CD8-positive, alpha-beta memory T cell (primary cell): ENCODE data around the gene CCNG2. TPM values are rescaled to one million over a fixed set of nuclear protein-coding genes. Genes with fewer than 3 reads are reported as not detected.
A peak's percentile ranks its signal among the peaks of the same experiment; 100 is the strongest.
"Not testable (repeated sequence)": the region's sequence is repeated elsewhere in the genome, so short reads cannot be mapped to it uniquely, and the experiment has no call there.

Experiments used
- CTCF ChIA-PET: fragments of 350-600 bp; sonication (Branson Sonifier 250); formaldehyde crosslinking; loops from one replicate; lab custom pipeline; 2021; ENCODE audit warnings: antibody characterized with exemption; lab: Charles Lee
- POLR2A ChIA-PET: fragments of 350-600 bp; sonication (Branson Sonifier 250); formaldehyde crosslinking; loops from one replicate; lab custom pipeline; 2021; ENCODE audit warnings: antibody characterized with exemption; lab: Charles Lee
- DNase-seq, 5 donors: peaks; one replicate each; pipeline versions ENCODE4 v3.0.0 to v3.0.0-alpha.2; 2020 to 2022; ENCODE audit warnings: mixed read lengths in 1 of 5
- H3K27ac ChIP-seq: one replicate; pipeline ENCODE4 v1.7.0; 2013; ENCODE audit warnings: low read depth, mild to moderate bottlenecking, low read length, moderate library complexity
- H3K27me3 ChIP-seq: 2 replicates; pipeline ENCODE4 v1.7.0; 2013; ENCODE audit warnings: low read length, mild to moderate bottlenecking; ENCODE audit not compliant: insufficient read depth, poor library complexity, severe bottlenecking
- H3K36me3 ChIP-seq: 2 replicates; pipeline ENCODE4 v1.7.0; 2013; ENCODE audit warnings: mild to moderate bottlenecking, low read length, moderate library complexity; ENCODE audit not compliant: insufficient read depth
- H3K4me1 ChIP-seq: 2 replicates; pipeline ENCODE4 v1.7.0; 2013; ENCODE audit warnings: mild to moderate bottlenecking, low read length, moderate library complexity; ENCODE audit not compliant: insufficient read depth
- H3K4me3 ChIP-seq: 2 replicates; pipeline ENCODE4 v1.7.0; 2013; ENCODE audit warnings: mild to moderate bottlenecking, low read length
- H3K9me3 ChIP-seq: 2 replicates; pipeline ENCODE4 v1.7.0; 2013; ENCODE audit warnings: mild to moderate bottlenecking, low read length
- H3K27ac Mint-ChIP-seq, 8 donors: one replicate each; pipeline ENCODE4 v1.8.0; 2020 to 2021; ENCODE audit warnings: mixed read lengths in 8 of 8, mild to moderate bottlenecking in 6 of 8, inconsistent platforms in 3 of 8, moderate library complexity in 3 of 8
- H3K27me3 Mint-ChIP-seq, 2 donors: one replicate each; pipeline ENCODE4 v1.8.0; 2020 to 2021; ENCODE audit warnings: mixed read lengths in 2 of 2, mild to moderate bottlenecking in 1 of 2, moderate library complexity in 1 of 2
- H3K36me3 Mint-ChIP-seq, 3 donors: one replicate each; pipeline ENCODE4 v1.8.0; 2020 to 2021; ENCODE audit warnings: mixed read lengths in 3 of 3, inconsistent platforms in 1 of 3, mild to moderate bottlenecking in 1 of 3
- H3K4me1 Mint-ChIP-seq, 3 donors: one replicate each; pipeline ENCODE4 v1.8.0; 2020 to 2021; ENCODE audit warnings: mixed read lengths in 3 of 3, inconsistent platforms in 1 of 3, mild to moderate bottlenecking in 1 of 3
- H3K4me3 Mint-ChIP-seq, 7 donors: one replicate each; pipeline ENCODE4 v1.8.0; 2020 to 2021; ENCODE audit warnings: mixed read lengths in 7 of 7, mild to moderate bottlenecking in 6 of 7, moderate library complexity in 4 of 7, inconsistent platforms in 2 of 7
- H3K9me3 Mint-ChIP-seq, 5 donors: one replicate each; pipeline ENCODE4 v1.8.0; 2020 to 2022; ENCODE audit warnings: mixed read lengths in 5 of 5, mild to moderate bottlenecking in 3 of 5, moderate library complexity in 2 of 5, inconsistent platforms in 1 of 5
- polyA plus RNA-seq: library from polyadenylated mRNA; unstranded; fragments of 300-500 nt; fragmentation: Illumina TruSeq; gene quantifications from one replicate; pipeline ENCODE4 v1.2.3, GENCODE V29; 2021
- total RNA-seq, 2 experiments: library from RNA; stranded (reverse); gene quantifications; one replicate each; pipeline ENCODE4 v1.2.3, GENCODE V29; 2021

Gene CCNG2
- total and polyA plus RNA-seq, 3 experiments from 2014 or later: 3.7 to 23.9 (median 4.0) TPM

DNA sequence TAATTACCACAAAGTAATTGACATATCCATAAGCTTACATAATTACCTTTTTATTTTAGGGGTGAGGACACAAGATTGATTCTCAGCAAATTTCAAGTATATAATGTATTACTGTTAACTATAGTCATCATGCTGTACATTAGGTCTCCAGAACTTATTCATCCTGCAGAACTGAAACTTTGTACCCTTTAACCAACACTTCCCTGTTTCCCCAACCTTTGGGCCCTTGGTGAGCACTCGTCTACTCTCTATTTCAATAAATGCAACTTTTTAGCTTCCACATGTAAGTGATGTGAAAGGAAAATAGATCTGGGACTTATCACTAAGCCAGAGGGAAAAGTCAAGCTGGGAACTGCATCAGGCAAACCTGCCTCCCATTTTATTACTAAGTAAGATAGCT is 33.6 kb upstream of the CCNG2 start:
- Mint-ChIP-seq H3K4me1 (peaks cover 5 to 18% (median 11%) of the 10 kb centered on the region in 3 donors), H3K36me3 (no peaks in the 10 kb centered on the region), H3K27ac (no peak overlapping the region), H3K4me3 (no peak overlapping the region), H3K27me3 (peaks cover 8 to 36% of the 10 kb centered on the region in 2 donors), H3K9me3 (no peaks in the 10 kb centered on the region)
- CTCF ChIA-PET: no interaction called here
- Histone ChIP-seq H3K27me3 (peaks cover 5% of the 10 kb centered on the region), H3K4me3 (no peak overlapping the region), H3K9me3 (no peaks in the 10 kb centered on the region), H3K27ac (no peak overlapping the region), H3K4me1 (no peaks in the 10 kb centered on the region), H3K36me3 (no peaks in the 10 kb centered on the region)
- DNase-seq: no peak
- POLR2A ChIA-PET: no interaction called here

GRCh38 chr4:77124576-77124975 is 32.4 kb upstream of the CCNG2 start:
- CTCF ChIA-PET: interaction anchor here (1.0 kb wide), 1 partner anchor 79 kb away, joined by 3 read pairs; no protein-coding TSS in a partner anchor
- peaks cover 6 to 36% of the 10 kb centered on the region in 2 donors for H3K27me3 Mint-ChIP-seq

DNA sequence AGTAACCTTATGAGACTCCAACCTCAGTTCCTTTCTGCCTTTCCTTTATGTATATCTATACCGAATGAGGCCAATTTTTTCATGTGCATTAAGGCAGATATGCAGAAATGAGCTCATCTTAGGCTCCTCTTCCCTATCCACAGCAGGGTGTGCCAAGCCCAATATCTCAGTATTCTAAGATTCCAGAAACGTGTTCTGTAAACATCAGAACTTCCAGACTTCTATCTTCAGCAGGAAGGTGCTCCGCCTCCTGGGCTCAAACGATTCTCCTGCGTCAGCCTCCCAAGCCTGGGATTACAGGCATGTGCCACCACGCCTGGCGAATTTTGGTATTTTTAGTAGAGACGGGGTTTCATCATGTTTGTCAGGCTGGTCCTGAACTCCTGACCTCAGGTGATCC is 31.0 kb upstream of the CCNG2 start:
- H3K4me3 Mint-ChIP-seq: no peak overlapping the region
- Histone ChIP-seq H3K4me1 (no peaks in the 10 kb centered on the region), H3K9me3 (no peaks in the 10 kb centered on the region), H3K36me3 (no peaks in the 10 kb centered on the region), H3K4me3 (no peak overlapping the region), H3K27me3 (peaks cover 5% of the 10 kb centered on the region), H3K27ac (no peak overlapping the region)
- no peak overlapping the region for H3K27ac Mint-ChIP-seq
- ChIA-PET POLR2A (no interaction called here), CTCF (no interaction called here)
- DNase-seq: no peak
- H3K36me3 Mint-ChIP-seq: no peaks in the 10 kb centered on the region
- peaks cover 7 to 33% of the 10 kb centered on the region in 2 donors for H3K27me3 Mint-ChIP-seq
- peaks cover 5 to 18% (median 11%) of the 10 kb centered on the region in 3 donors for H3K4me1 Mint-ChIP-seq
- H3K9me3 Mint-ChIP-seq: peaks cover 0 to 3% (median 0%) of the 10 kb centered on the region in 5 donors

More at GRCh38 chr4:77124576-77124975, 32.4 kb upstream of the CCNG2 start:
- no peak overlapping the region for H3K27ac ChIP-seq
- no peak for DNase-seq
- Mint-ChIP-seq H3K27ac (no peak overlapping the region), H3K4me3 (no peak overlapping the region), H3K9me3 (no peaks in the 10 kb centered on the region), H3K36me3 (no peaks in the 10 kb centered on the region), H3K4me1 (peaks cover 5 to 18% (median 11%) of the 10 kb centered on the region in 3 donors)
- H3K36me3 ChIP-seq: no peaks in the 10 kb centered on the region
- H3K4me1 ChIP-seq: no peaks in the 10 kb centered on the region
- POLR2A ChIA-PET: no interaction called here
- H3K4me3 ChIP-seq: no peak overlapping the region
- peaks cover 5% of the 10 kb centered on the region for H3K27me3 ChIP-seq
- no peaks in the 10 kb centered on the region for H3K9me3 ChIP-seq

DNA sequence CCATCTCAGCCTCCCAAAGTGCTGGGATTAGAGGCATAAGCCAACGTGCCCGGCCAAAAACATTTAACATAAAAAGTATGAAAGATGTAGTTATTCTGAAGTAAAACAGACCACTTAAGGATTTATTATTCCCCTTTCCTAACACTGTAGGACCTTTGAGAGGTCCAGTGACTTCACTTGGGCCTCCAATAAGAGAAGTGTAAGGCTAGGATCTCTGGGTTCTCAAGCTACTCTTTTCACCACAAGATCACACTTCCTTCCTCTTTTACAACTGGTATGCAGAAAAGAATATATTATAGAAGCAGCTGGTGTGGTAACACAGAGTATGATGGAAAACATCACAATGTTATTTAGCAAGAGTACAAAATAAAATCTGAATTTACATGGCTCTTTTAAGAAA is 30.2 kb upstream of the CCNG2 start:
- no peaks in the 10 kb centered on the region for H3K36me3 ChIP-seq
- Mint-ChIP-seq H3K27me3 (peaks cover 7 to 27% of the 10 kb centered on the region in 2 donors), H3K27ac (peak overlapping the region in 3 of 8 donors; percentile 13 to 78 (median 52)), H3K4me1 (peaks cover 5 to 18% (median 11%) of the 10 kb centered on the region in 3 donors), H3K4me3 (peak overlapping the region in 1 of 7 donors; percentile 0), H3K9me3 (peaks cover 0 to 3% (median 0%) of the 10 kb centered on the region in 5 donors), H3K36me3 (no peaks in the 10 kb centered on the region)
- CTCF ChIA-PET: no interaction called here
- H3K27ac ChIP-seq: no peak overlapping the region
- no peak overlapping the region for H3K4me3 ChIP-seq
- no peaks in the 10 kb centered on the region for H3K4me1 ChIP-seq
- H3K9me3 ChIP-seq: no peaks in the 10 kb centered on the region
- DNase-seq: no peak
- POLR2A ChIA-PET: no interaction called here
- peaks cover 3% of the 10 kb centered on the region for H3K27me3 ChIP-seq

DNA sequence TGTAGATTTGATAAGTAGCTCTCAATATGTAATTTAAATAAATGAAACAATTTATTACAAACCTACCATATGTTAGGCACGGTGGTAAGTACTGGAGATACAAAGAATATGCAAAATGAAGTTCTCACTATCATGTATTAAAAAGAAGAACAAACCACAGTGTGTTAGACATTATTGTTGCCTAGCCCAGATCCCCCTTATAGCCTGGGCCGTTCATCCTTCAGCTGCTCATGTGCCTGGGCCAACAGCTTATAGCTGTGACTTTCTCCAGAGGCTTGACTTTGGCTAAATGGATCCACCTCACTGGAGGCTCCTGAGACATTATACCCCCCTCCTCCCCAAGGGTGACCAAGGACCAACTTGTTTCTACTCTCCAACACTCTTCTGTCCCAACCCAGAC is 29.8 kb upstream of the CCNG2 start:
- no peaks in the 10 kb centered on the region for H3K36me3 ChIP-seq
- H3K4me1 ChIP-seq: no peaks in the 10 kb centered on the region
- Mint-ChIP-seq H3K4me3 (peak overlapping the region in 1 of 7 donors; percentile 0), H3K27me3 (peaks cover 7 to 28% of the 10 kb centered on the region in 2 donors), H3K36me3 (no peaks in the 10 kb centered on the region), H3K4me1 (peaks cover 5 to 18% (median 11%) of the 10 kb centered on the region in 3 donors), H3K9me3 (peaks cover 0 to 3% (median 0%) of the 10 kb centered on the region in 5 donors), H3K27ac (peak overlapping the region in 6 of 8 donors; percentile 3 to 78 (median 57))
- H3K27ac ChIP-seq: no peak overlapping the region
- CTCF ChIA-PET: no interaction called here
- no peak for DNase-seq
- POLR2A ChIA-PET: no interaction called here
- H3K4me3 ChIP-seq: no peak overlapping the region
- no peaks in the 10 kb centered on the region for H3K9me3 ChIP-seq
- H3K27me3 ChIP-seq: peaks cover 3% of the 10 kb centered on the region

DNA sequence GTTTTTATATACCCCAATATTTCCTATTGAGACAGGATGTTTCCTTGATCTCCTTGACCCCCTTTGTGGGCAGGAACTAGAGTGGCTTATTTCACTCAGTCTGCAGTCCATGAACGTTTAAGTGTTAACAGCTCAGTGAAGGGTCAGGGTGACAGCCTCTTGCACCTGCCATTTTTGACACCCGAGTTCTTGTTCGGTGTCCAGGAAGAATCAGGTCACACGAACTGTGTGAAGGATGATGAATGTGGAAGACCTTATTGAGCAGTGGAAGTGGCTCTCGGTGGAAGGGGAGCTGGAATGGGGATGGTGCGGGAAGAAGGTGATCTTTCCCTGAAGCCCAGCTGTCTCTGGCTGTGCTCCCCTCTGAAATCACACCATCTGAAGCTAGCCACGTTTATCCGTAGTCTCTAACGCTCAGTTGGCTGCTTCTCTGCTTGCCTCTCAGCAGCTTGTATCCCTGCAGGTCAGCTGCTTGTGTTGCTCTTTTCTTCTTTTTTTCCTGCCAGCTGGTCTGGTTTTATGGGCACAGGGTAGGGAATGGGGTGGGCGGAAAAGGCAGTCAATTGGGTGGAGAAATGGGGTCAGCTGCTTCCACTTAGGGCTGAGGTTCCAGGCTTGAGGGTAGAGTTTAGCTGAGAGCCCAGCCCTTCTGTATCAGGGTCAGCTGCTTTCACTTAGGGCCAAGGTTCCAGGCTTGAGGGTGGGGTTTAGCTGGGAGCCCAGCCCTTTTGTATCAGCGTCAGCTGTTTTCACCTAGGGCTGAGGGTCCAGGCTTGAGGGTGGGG is 29.0 kb upstream of the CCNG2 start:
- CTCF ChIA-PET: interaction anchor here (0.9 kb wide), 1 partner anchor 16 kb away, joined by 3 read pairs; no protein-coding TSS in a partner anchor
- Mint-ChIP-seq H3K4me3 (peak overlapping the region in 1 of 7 donors; percentile 0), H3K4me1 (peaks cover 5 to 18% (median 11%) of the 10 kb centered on the region in 3 donors), H3K36me3 (no peaks in the 10 kb centered on the region), H3K9me3 (peaks cover 0 to 3% (median 0%) of the 10 kb centered on the region in 5 donors), H3K27me3 (peaks cover 7 to 24% of the 10 kb centered on the region in 2 donors), H3K27ac (peak overlapping the region in 5 of 8 donors; percentile 3 to 86 (median 52))
- no peak for DNase-seq
- POLR2A ChIA-PET: no interaction called here
- Histone ChIP-seq H3K9me3 (no peaks in the 10 kb centered on the region), H3K27me3 (peaks cover 3% of the 10 kb centered on the region), H3K4me3 (no peak overlapping the region), H3K27ac (no peak overlapping the region), H3K36me3 (no peaks in the 10 kb centered on the region), H3K4me1 (no peaks in the 10 kb centered on the region)

DNA sequence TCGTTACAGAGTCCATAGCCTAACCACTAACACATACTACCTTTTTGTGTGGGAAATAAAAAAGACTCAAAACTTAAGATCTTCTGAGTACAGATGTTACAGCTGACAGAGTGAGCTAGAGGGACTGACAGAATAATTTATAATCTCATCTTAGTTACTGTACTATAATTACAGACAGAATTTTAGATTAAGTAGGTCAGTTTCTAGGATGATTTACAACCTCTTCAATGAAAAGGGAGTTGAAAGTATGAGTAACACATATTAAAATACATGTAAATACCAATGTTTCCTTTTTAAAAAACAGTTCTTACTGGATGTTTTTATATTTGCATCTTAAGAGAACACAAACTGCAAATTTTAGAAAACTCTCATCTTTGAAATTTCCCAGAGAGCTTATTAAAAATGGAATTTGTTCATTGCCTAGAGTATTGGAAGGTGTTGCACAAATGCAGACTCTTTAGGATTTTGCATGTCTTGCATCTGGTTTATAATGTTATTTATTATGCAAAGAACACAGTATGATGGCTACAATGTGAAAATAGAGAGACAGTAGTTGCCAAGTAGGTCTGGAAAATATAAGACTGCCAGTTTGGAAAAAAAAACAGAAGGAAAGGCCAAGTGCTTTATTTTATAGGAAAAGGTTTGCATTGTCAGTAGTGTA is 24.2 kb upstream of the CCNG2 start:
- no peak for DNase-seq
- H3K27ac Mint-ChIP-seq: no peak overlapping the region
- Histone ChIP-seq H3K36me3 (no peaks in the 10 kb centered on the region), H3K4me1 (no peaks in the 10 kb centered on the region), H3K27ac (no peak overlapping the region), H3K4me3 (no peak overlapping the region), H3K9me3 (no peaks in the 10 kb centered on the region), H3K27me3 (peaks cover 3% of the 10 kb centered on the region)
- H3K9me3 Mint-ChIP-seq: peaks cover 0 to 3% (median 0%) of the 10 kb centered on the region in 5 donors
- ChIA-PET CTCF (no interaction called here), POLR2A (interaction anchor here (0.6 kb wide), 1 partner anchor 57 kb away, joined by 5 read pairs; no protein-coding TSS in a partner anchor)
- H3K4me3 Mint-ChIP-seq: no peak overlapping the region
- H3K4me1 Mint-ChIP-seq: peaks cover 3 to 6% (median 5%) of the 10 kb centered on the region in 3 donors
- H3K27me3 Mint-ChIP-seq: peaks cover 9 to 13% of the 10 kb centered on the region in 2 donors
- H3K36me3 Mint-ChIP-seq: no peaks in the 10 kb centered on the region

DNA sequence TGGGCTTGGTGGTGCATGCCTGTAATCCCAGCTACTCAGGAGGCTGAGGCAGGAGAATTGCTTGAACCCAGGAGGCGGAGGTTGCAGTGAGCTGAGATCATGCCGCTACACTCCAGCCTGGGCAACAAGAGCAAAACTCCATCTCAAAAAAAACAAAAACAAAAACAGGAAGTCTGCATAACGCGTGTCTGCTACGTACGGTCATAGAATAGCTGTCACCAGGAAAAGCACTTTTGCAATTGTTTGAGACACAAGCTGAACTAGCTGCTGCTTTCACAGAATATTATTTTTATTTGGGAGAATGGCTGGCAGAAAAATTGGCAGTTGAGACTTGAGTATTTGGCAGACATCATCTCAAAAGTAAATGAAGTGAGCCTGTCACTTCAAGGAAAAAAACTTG is 19.6 kb upstream of the CCNG2 start:
- H3K9me3 Mint-ChIP-seq, DNase-seq, H3K36me3 ChIP-seq, H3K27me3 ChIP-seq, H3K36me3 Mint-ChIP-seq, H3K4me3 ChIP-seq, H3K4me1 Mint-ChIP-seq, H3K27ac ChIP-seq, CTCF ChIA-PET, H3K4me1 ChIP-seq, H3K9me3 ChIP-seq, POLR2A ChIA-PET: not testable (repeated sequence)
- H3K4me3 Mint-ChIP-seq: peak overlapping the region in 4 of 7 donors; percentile 36 to 61 (median 47)
- H3K27me3 Mint-ChIP-seq: peaks cover 2 to 12% of the 10 kb centered on the region in 2 donors
- H3K27ac Mint-ChIP-seq: peak overlapping the region in 3 of 8 donors; percentile 8 to 70 (median 67)
